Activated CD4-positive, alpha-beta memory T cell treated with anti-CD3 and anti-CD28 coated beads, Interleukin-2, amount 10 ng/mL, durations not matched to agents 7 days and 5 days (primary cell): ENCODE data around the gene BCL2L1. TPM values are rescaled to one million over a fixed set of nuclear protein-coding genes. Genes with fewer than 3 reads are reported as not detected.

Experiments
- CTCF ChIA-PET: fragments of 350-600 bp; sonication (Branson Sonifier 250); formaldehyde crosslinking; loops from one replicate; lab custom pipeline; 2021; ENCODE audit warnings: antibody characterized with exemption, inconsistent platforms; lab: Charles Lee
- POLR2A ChIA-PET: fragments of 350-600 bp; sonication (Branson Sonifier 250); formaldehyde crosslinking; loops from one replicate; lab custom pipeline; 2021; ENCODE audit warnings: antibody characterized with exemption; lab: Charles Lee
- DNase-seq: peaks from one replicate; pipeline ENCODE4 v3.0.0-alpha.2; 2020
- H3K27ac Mint-ChIP-seq: one replicate; pipeline ENCODE4 v1.8.0; 2021; ENCODE audit warnings: mild to moderate bottlenecking, mixed read lengths
- H3K27me3 Mint-ChIP-seq: one replicate; pipeline ENCODE4 v1.8.0; 2021; ENCODE audit warnings: mixed read lengths
- H3K36me3 Mint-ChIP-seq: one replicate; pipeline ENCODE4 v1.8.0; 2021; ENCODE audit warnings: low read depth, mixed read lengths
- H3K4me1 Mint-ChIP-seq: one replicate; pipeline ENCODE4 v1.8.0; 2021; ENCODE audit warnings: mixed read lengths
- H3K4me3 Mint-ChIP-seq: one replicate; pipeline ENCODE4 v1.8.0; 2021; ENCODE audit warnings: mild to moderate bottlenecking, mixed read lengths
- H3K9me3 Mint-ChIP-seq: one replicate; pipeline ENCODE4 v1.8.0; 2021; ENCODE audit warnings: mixed read lengths
- total RNA-seq, 2 experiments: library from RNA; stranded (reverse); gene quantifications; one replicate each; pipeline ENCODE4 v1.2.3, GENCODE V29; 2021

BCL2L1 gene
- total RNA-seq, 2 experiments from 2014 or later = 67.7 to 72.5 TPM

GRCh38 chr20:31694842-31695593 is 27.6 kb downstream of the BCL2L1 start:
- Mint-ChIP-seq H3K4me3 (no peak overlapping the region), H3K27me3 (no peaks in the 10 kb centered on the region), H3K27ac (peak overlapping the region; percentile 60), H3K4me1 (peaks cover 70% of the 10 kb centered on the region), H3K9me3 (no peaks in the 10 kb centered on the region), H3K36me3 (peaks cover 61% of the 10 kb centered on the region)
- ChIA-PET CTCF (interaction anchor here (1.0 to 5.5 kb wide), 3 partner anchors 11 to 33 kb away, joined by 3 to 38 read pairs (median 3); no protein-coding TSS in a partner anchor), POLR2A (interaction anchor here (1.4 to 2.3 kb wide), 4 partner anchors 10 to 34 kb away, joined by 4 to 10 read pairs (median 6); no protein-coding TSS in a partner anchor)
- no peak for DNase-seq

- ChIA-PET CTCF (interaction anchor here (1.0 to 5.5 kb wide), 3 partner anchors 15 to 35 kb away, joined by 3 to 38 read pairs (median 5); no protein-coding TSS in a partner anchor), POLR2A (interaction anchor here (0.8 to 1.8 kb wide), 6 partner anchors 12 to 32 kb away, joined by 3 to 5 read pairs (median 4); partner anchors contain the start of gene BCL2L1)
- Mint-ChIP-seq H3K9me3 (no peaks in the 10 kb centered on the region), H3K4me1 (peaks cover 61% of the 10 kb centered on the region), H3K36me3 (peaks cover 57% of the 10 kb centered on the region), H3K4me3 (no peak overlapping the region), H3K27me3 (no peaks in the 10 kb centered on the region), H3K27ac (peak overlapping the region; percentile 60)
- DNase-seq = no peak
These were observed 28.5 kb downstream of the BCL2L1 start for GRCh38 chr20:31693987-31694661.

- no peaks in the 10 kb centered on the region for H3K27me3 Mint-ChIP-seq
- ChIA-PET POLR2A (interaction anchor here (0.8 to 1.8 kb wide), 4 partner anchors 19 to 32 kb away, joined by 3 to 5 read pairs (median 3); partner anchors contain the start of gene BCL2L1), CTCF (interaction anchor here (0.7 to 5.5 kb wide), 3 partner anchors 28 to 34 kb away, joined by 3 to 38 read pairs (median 5); no protein-coding TSS in a partner anchor)
- no peak overlapping the region for H3K4me3 Mint-ChIP-seq
- H3K27ac Mint-ChIP-seq = peak overlapping the region; percentile 31
- peaks cover 60% of the 10 kb centered on the region for H3K4me1 Mint-ChIP-seq
- DNase-seq = no peak
- H3K36me3 Mint-ChIP-seq = peaks cover 57% of the 10 kb centered on the region
- no peaks in the 10 kb centered on the region for H3K9me3 Mint-ChIP-seq
These were observed 29.3 kb downstream of the BCL2L1 start for GRCh38 chr20:31693402-31693801.

- Mint-ChIP-seq H3K27me3 (no peaks in the 10 kb centered on the region), H3K36me3 (peaks cover 61% of the 10 kb centered on the region), H3K9me3 (no peaks in the 10 kb centered on the region), H3K4me1 (peaks cover 61% of the 10 kb centered on the region), H3K4me3 (no peak overlapping the region), H3K27ac (peak overlapping the region; percentile 73)
- DNase-seq = no peak
- ChIA-PET CTCF (interaction anchor here (0.9 to 5.5 kb wide), 6 partner anchors 9 to 58 kb away, joined by 3 to 38 read pairs (median 4); no protein-coding TSS in a partner anchor), POLR2A (interaction anchor here (1.0 to 1.8 kb wide), 5 partner anchors 16 to 32 kb away, joined by 3 to 6 read pairs (median 4); partner anchors contain the start of gene BCL2L1)
These were observed 30.9 kb downstream of the BCL2L1 start for GRCh38 chr20:31691646-31692275.

GRCh38 chr20:31690124-31690666 is 32.5 kb downstream of the BCL2L1 start:
- peaks cover 64% of the 10 kb centered on the region for H3K4me1 Mint-ChIP-seq
- no peak overlapping the region for H3K4me3 Mint-ChIP-seq
- POLR2A ChIA-PET = interaction anchor here (1.2 to 1.8 kb wide), 4 partner anchors 12 to 32 kb away, joined by 3 to 5 read pairs (median 4); partner anchors contain the start of gene BCL2L1

GRCh38 chr20:31689141-31689540 is 33.5 kb downstream of the BCL2L1 start:
- H3K27me3 Mint-ChIP-seq = no peaks in the 10 kb centered on the region
- no peak overlapping the region for H3K4me3 Mint-ChIP-seq
- ChIA-PET CTCF (interaction anchor here (1.9 kb wide), 1 partner anchor 13 kb away, joined by 5 read pairs; no protein-coding TSS in a partner anchor), POLR2A (interaction anchor here (1.3 to 6.7 kb wide), 2 partner anchors 14 to 15 kb away, joined by 4 to 67 read pairs; no protein-coding TSS in a partner anchor)
- peak overlapping the region; percentile 60 for H3K27ac Mint-ChIP-seq
- H3K9me3 Mint-ChIP-seq = no peaks in the 10 kb centered on the region
- H3K36me3 Mint-ChIP-seq = peaks cover 63% of the 10 kb centered on the region
- peaks cover 63% of the 10 kb centered on the region for H3K4me1 Mint-ChIP-seq
- no peak for DNase-seq

More at GRCh38 chr20:31690124-31690666, 32.5 kb downstream of the BCL2L1 start:
- H3K9me3 Mint-ChIP-seq = no peaks in the 10 kb centered on the region
- DNase-seq = no peak
- CTCF ChIA-PET = interaction anchor here (2.5 to 5.5 kb wide), 2 partner anchors 28 to 34 kb away, joined by 9 to 38 read pairs; no protein-coding TSS in a partner anchor
- no peaks in the 10 kb centered on the region for H3K27me3 Mint-ChIP-seq
- peak overlapping the region; percentile 65 for H3K27ac Mint-ChIP-seq
- peaks cover 64% of the 10 kb centered on the region for H3K36me3 Mint-ChIP-seq

GRCh38 chr20:31687777-31688176 is 34.9 kb downstream of the BCL2L1 start:
- H3K27me3 Mint-ChIP-seq = no peaks in the 10 kb centered on the region
- POLR2A ChIA-PET = interaction anchor here (1.2 to 6.7 kb wide), 2 partner anchors 12 to 13 kb away, joined by 5 to 67 read pairs; no protein-coding TSS in a partner anchor
- H3K4me3 Mint-ChIP-seq = no peak overlapping the region
- no peaks in the 10 kb centered on the region for H3K9me3 Mint-ChIP-seq
- H3K36me3 Mint-ChIP-seq = peaks cover 71% of the 10 kb centered on the region
- CTCF ChIA-PET = interaction anchor here (1.2 to 1.9 kb wide), 3 partner anchors 12 to 36 kb away, joined by 5 to 7 read pairs (median 5); no protein-coding TSS in a partner anchor
- peaks cover 69% of the 10 kb centered on the region for H3K4me1 Mint-ChIP-seq
- DNase-seq = no peak
- no peak overlapping the region for H3K27ac Mint-ChIP-seq

- no peak for DNase-seq
- Mint-ChIP-seq H3K27me3 (no peaks in the 10 kb centered on the region), H3K4me3 (no peak overlapping the region), H3K27ac (peak overlapping the region; percentile 69), H3K9me3 (no peaks in the 10 kb centered on the region), H3K36me3 (peaks cover 70% of the 10 kb centered on the region), H3K4me1 (peaks cover 71% of the 10 kb centered on the region)
- CTCF ChIA-PET = interaction anchor here (1.0 to 4.0 kb wide), 4 partner anchors 11 to 38 kb away, joined by 4 to 24 read pairs (median 20); no protein-coding TSS in a partner anchor
- POLR2A ChIA-PET = interaction anchor here (1.8 to 6.7 kb wide), 6 partner anchors 10 to 37 kb away, joined by 8 to 67 read pairs (median 16); partner anchors contain the start of gene BCL2L1
These were observed 36.6 kb downstream of the BCL2L1 start for GRCh38 chr20:31685853-31686643.

- peak; percentile 45 for DNase-seq
- Mint-ChIP-seq H3K4me3 (no peak overlapping the region), H3K9me3 (no peaks in the 10 kb centered on the region), H3K4me1 (peaks cover 85% of the 10 kb centered on the region), H3K27me3 (no peaks in the 10 kb centered on the region), H3K36me3 (peaks cover 70% of the 10 kb centered on the region), H3K27ac (peak overlapping the region; percentile 69)
- ChIA-PET CTCF (interaction anchor here (0.7 to 4.0 kb wide), 7 partner anchors 9 to 40 kb away, joined by 3 to 24 read pairs (median 4); partner anchors contain the start of gene BCL2L1), POLR2A (interaction anchor here (1.0 to 6.7 kb wide), 9 partner anchors 9 to 54 kb away, joined by 3 to 67 read pairs (median 10); partner anchors contain the start of genes BCL2L1 and TPX2)
These were observed 38.3 kb downstream of the BCL2L1 start for GRCh38 chr20:31684153-31685015.

- ChIA-PET CTCF (interaction anchor here (1.0 to 4.0 kb wide), 5 partner anchors 8 to 41 kb away, joined by 3 to 24 read pairs (median 8); no protein-coding TSS in a partner anchor), POLR2A (interaction anchor here (1.9 to 6.7 kb wide), 2 partner anchors 8 to 17 kb away, joined by 9 to 67 read pairs; no protein-coding TSS in a partner anchor)
- Mint-ChIP-seq H3K4me3 (no peak overlapping the region), H3K9me3 (no peaks in the 10 kb centered on the region), H3K4me1 (peaks cover 92% of the 10 kb centered on the region), H3K36me3 (peaks cover 75% of the 10 kb centered on the region), H3K27ac (peak overlapping the region; percentile 21), H3K27me3 (no peaks in the 10 kb centered on the region)
- no peak for DNase-seq
These were observed 39.7 kb downstream of the BCL2L1 start for GRCh38 chr20:31682927-31683326.
